Fibroblast of lung (primary cell): ENCODE measurements around the gene ATG5.

Source experiments
- EZH2 ChIP-seq: IDR thresholded peaks from 2 replicates; pipeline ENCODE4 v1.5.1; 2012; ENCODE audit warnings: low read length, control low read depth, mild to moderate bottlenecking; ENCODE audit errors: missing control alignments
- TF ChIP-seq, protein P1 (sequence below), 2 donors: IDR thresholded peaks in 1 of 2; conservative IDR thresholded peaks in 1 of 2; 1 replicate in 1 of 2; 2 replicates in 1 of 2; pipeline ENCODE4 v1.5.1; 2011 to 2012; ENCODE audit warnings: low read length in 2 of 2, control low read depth in 1 of 2, inconsistent platforms in 1 of 2, low read depth in 1 of 2, mild to moderate bottlenecking in 1 of 2

DNA sequence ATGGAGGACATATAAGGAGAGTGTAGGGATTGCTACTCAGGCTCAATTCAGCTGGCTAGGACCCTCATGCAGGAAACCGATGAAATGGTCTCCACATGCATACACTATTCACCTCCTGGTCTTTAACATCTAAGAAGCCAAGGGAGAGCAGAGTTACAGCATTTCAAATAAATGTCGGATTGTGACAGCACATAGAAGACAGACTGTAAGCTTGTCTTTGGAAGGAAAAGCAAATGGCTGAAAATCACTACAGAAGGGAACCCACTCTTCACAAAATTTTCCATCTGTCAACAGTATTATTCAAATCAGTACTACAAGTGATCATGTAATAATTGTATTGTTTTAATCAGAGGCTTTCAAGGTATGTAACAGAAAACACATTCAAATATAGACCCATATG is 72.9 kb downstream of the ATG5 start:
- TF ChIP-seq, protein P1, sequence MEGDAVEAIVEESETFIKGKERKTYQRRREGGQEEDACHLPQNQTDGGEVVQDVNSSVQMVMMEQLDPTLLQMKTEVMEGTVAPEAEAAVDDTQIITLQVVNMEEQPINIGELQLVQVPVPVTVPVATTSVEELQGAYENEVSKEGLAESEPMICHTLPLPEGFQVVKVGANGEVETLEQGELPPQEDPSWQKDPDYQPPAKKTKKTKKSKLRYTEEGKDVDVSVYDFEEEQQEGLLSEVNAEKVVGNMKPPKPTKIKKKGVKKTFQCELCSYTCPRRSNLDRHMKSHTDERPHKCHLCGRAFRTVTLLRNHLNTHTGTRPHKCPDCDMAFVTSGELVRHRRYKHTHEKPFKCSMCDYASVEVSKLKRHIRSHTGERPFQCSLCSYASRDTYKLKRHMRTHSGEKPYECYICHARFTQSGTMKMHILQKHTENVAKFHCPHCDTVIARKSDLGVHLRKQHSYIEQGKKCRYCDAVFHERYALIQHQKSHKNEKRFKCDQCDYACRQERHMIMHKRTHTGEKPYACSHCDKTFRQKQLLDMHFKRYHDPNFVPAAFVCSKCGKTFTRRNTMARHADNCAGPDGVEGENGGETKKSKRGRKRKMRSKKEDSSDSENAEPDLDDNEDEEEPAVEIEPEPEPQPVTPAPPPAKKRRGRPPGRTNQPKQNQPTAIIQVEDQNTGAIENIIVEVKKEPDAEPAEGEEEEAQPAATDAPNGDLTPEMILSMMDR (conservative IDR thresholded peaks at IDR 0.05 in 1 of 2, IDR thresholded peaks at IDR 0.05 in 1 of 2; ENCODE audit: low read depth in 1 of 2, low read length in 2 of 2) = no peak
- TF ChIP-seq EZH2 = no peak
